HepG2 (cell line): Measurements from ENCODE around the gene ZWILCH. TPM values are rescaled to one million over a fixed set of nuclear protein-coding genes. Genes with fewer than 3 reads are reported as not detected.
A peak's percentile ranks its signal among the peaks of the same experiment; 100 is the strongest.

Source experiments
- ATAC-seq: fragments of 200-7000 bp; cut with Tn5 transposase; 3 replicates; pipeline ENCODE4 v1.9.1; 2020; ENCODE audit warnings: mild to moderate bottlenecking, moderate library complexity
- BruUV-seq: library from RNA; stranded (reverse); fragments of 400-500 nt; replicated peaks from 2 replicates; lab custom pipeline; 2021; lab: Mats Ljungman, UMichigan
- CTCF ChIA-PET: fragments of 300-600 bp; formaldehyde crosslinking; extraction: SDS; loops from one replicate; lab custom pipeline; 2021; ENCODE audit warnings: low total read pairs, inconsistent platforms, low intra/inter-chr PET ratio; lab: Yijun Ruan, JAX
- POLR2A ChIA-PET: fragments of 350-600 bp; sonication (Branson Sonifier 250); formaldehyde crosslinking; loops from one replicate; lab custom pipeline; 2020; ENCODE audit warnings: antibody characterized with exemption, inconsistent platforms; lab: Yijun Ruan, JAX
- DNase-seq: peaks from one replicate; pipeline ENCODE4 v3.0.0-alpha.2; 2015; ENCODE audit warnings: low spot score
- FAIRE-seq: peaks from 3 replicates; lab custom pipeline; 2011; peaks lifted over from hg19 to GRCh38; lab: Jason Lieb, UNC
- H2AFZ ChIP-seq: one replicate; pipeline ENCODE4 v1.6.1; 2011; ENCODE audit warnings: low read length, inconsistent platforms
- H3K27ac ChIP-seq: fragments of 300-600 bp; 3 replicates; pipeline ENCODE4 v1.8.0; 2011; ENCODE audit warnings: mixed run types, mild to moderate bottlenecking, mixed read lengths, low read length, inconsistent platforms; ENCODE audit not compliant: insufficient read depth; ENCODE audit errors: extremely low read length
- H3K27me3 ChIP-seq, 2 experiments: fragments of 200-600 bp in 1 of 2; 2 replicates in 1 of 2; 3 replicates in 1 of 2; pipeline versions ENCODE4 v1.6.0 to v1.8.0; 2011; ENCODE audit warnings: low read length in 2 of 2, mild to moderate bottlenecking in 2 of 2, moderate library complexity in 2 of 2, inconsistent platforms in 1 of 2; ENCODE audit not compliant: insufficient read depth in 2 of 2, control insufficient read depth in 1 of 2
- H3K36me3 ChIP-seq, 2 experiments: fragments of 200-600 bp in 1 of 2; replicated peaks in 1 of 2; 2 replicates in 1 of 2; 3 replicates in 1 of 2; pipeline versions ENCODE4 v1.5.1 to v1.8.0; 2011; ENCODE audit warnings: low read length in 2 of 2, inconsistent platforms in 1 of 2; ENCODE audit not compliant: insufficient read depth in 2 of 2, control insufficient read depth in 1 of 2
- H3K4me1 ChIP-seq: 2 replicates; pipeline ENCODE4 v1.5.1; 2012; ENCODE audit warnings: low read length, inconsistent platforms; ENCODE audit not compliant: insufficient read depth
- H3K4me2 ChIP-seq: 2 replicates; pipeline ENCODE4 v1.6.0; 2011; ENCODE audit warnings: low read depth, low read length, inconsistent platforms
- H3K4me3 ChIP-seq, 3 experiments: fragments of 200-600 bp in 1 of 3; sonication (generic), shearing (Covaris generic) in 1 of 3; replicated peaks in 1 of 3; 2 replicates each; pipeline ENCODE4 v1.5.1; 2011 to 2016; ENCODE audit warnings: low read length in 3 of 3, inconsistent platforms in 2 of 3, low read depth in 2 of 3, mild to moderate bottlenecking in 2 of 3, control low read depth in 1 of 3, mixed read lengths in 1 of 3; ENCODE audit not compliant: insufficient read depth in 1 of 3
- H3K79me2 ChIP-seq: one replicate; pipeline ENCODE4 v1.6.1; 2011; ENCODE audit warnings: low read length, inconsistent platforms; ENCODE audit not compliant: insufficient read depth
- H3K9ac ChIP-seq: 2 replicates; pipeline ENCODE4 v1.6.0; 2011; ENCODE audit warnings: mild to moderate bottlenecking, low read depth, low read length, inconsistent platforms; ENCODE audit not compliant: insufficient read depth
- H3K9me3 ChIP-seq: 2 replicates; pipeline ENCODE4 v1.5.1; 2012; ENCODE audit warnings: mild to moderate bottlenecking, low read length
- H4K20me1 ChIP-seq: 2 replicates; pipeline ENCODE4 v1.6.0; 2011; ENCODE audit warnings: inconsistent platforms, mild to moderate bottlenecking, low read length, moderate library complexity; ENCODE audit not compliant: insufficient read depth
- AHR ChIP-seq: IDR thresholded peaks from 2 replicates; pipeline ENCODE4 v1.6.1; 2018; ENCODE audit warnings: missing genetic modification reagents, missing compliant biosample characterization
- FOSL2 ChIP-seq: sonication (generic); formaldehyde crosslinking; IDR thresholded peaks from 2 replicates; pipeline ENCODE4 v1.4.0; 2020; ENCODE audit warnings: missing genetic modification reagents
- HMGXB4 ChIP-seq, 2 experiments: sonication (generic) in 1 of 2; formaldehyde crosslinking in 1 of 2; IDR thresholded peaks; 2 replicates each; pipeline versions ENCODE4 v1.4.0 to v1.6.1; 2018 to 2020; ENCODE audit warnings: missing genetic modification reagents in 2 of 2, borderline replicate concordance in 1 of 2, low read depth in 1 of 2, mild to moderate bottlenecking in 1 of 2, missing biosample characterization in 1 of 2
- KDM2A ChIP-seq: sonication (generic); formaldehyde crosslinking; IDR thresholded peaks from 2 replicates; pipeline ENCODE4 v1.4.0; 2020; ENCODE audit warnings: low read depth, missing genetic modification reagents, borderline replicate concordance
- MAFK ChIP-seq, 2 experiments: IDR thresholded peaks in 1 of 2; conservative IDR thresholded peaks in 1 of 2; 2 replicates each; pipeline ENCODE4 v1.6.1; 2011; ENCODE audit warnings: improper control_type of control experiment in 2 of 2, low read length in 2 of 2
- MBNL3 ChIP-seq: fragments of 250-450 bp; sonication (Bioruptor Pico); conservative IDR thresholded peaks from 2 replicates; pipeline ENCODE4 v1.8.0; 2022; ENCODE audit warnings: mild to moderate bottlenecking, inconsistent platforms
- PATZ1 ChIP-seq: sonication (generic); formaldehyde crosslinking; IDR thresholded peaks from 2 replicates; pipeline ENCODE4 v1.4.0; 2020; ENCODE audit warnings: missing genetic modification reagents
- PHF21A ChIP-seq: sonication (generic); formaldehyde crosslinking; IDR thresholded peaks from 2 replicates; pipeline ENCODE4 v1.5.0; 2020; ENCODE audit warnings: mild to moderate bottlenecking, missing genetic modification reagents
- PHF8 ChIP-seq: sonication (generic); formaldehyde crosslinking; IDR thresholded peaks from 2 replicates; pipeline ENCODE4 v1.5.0; 2020; ENCODE audit warnings: missing genetic modification reagents
- SAP130 ChIP-seq: IDR thresholded peaks from 2 replicates; pipeline ENCODE4 v1.6.1; 2016; ENCODE audit warnings: low read depth
- ZBTB14 ChIP-seq: sonication (generic); formaldehyde crosslinking; IDR thresholded peaks from 2 replicates; pipeline ENCODE4 v1.4.0; 2020; ENCODE audit warnings: missing genetic modification reagents
- ZNF12 ChIP-seq: sonication (generic); formaldehyde crosslinking; IDR thresholded peaks from 2 replicates; pipeline ENCODE4 v1.5.0; 2020; ENCODE audit warnings: missing genetic modification reagents
- ZNF687 ChIP-seq: sonication (generic); formaldehyde crosslinking; IDR thresholded peaks from 2 replicates; pipeline ENCODE4 v1.5.1; 2020; ENCODE audit warnings: mild to moderate bottlenecking, missing genetic modification reagents, moderate library complexity
- ZNF703 ChIP-seq: sonication (generic); formaldehyde crosslinking; IDR thresholded peaks from 2 replicates; pipeline ENCODE4 v1.5.1; 2020; ENCODE audit warnings: missing genetic modification reagents, mild to moderate bottlenecking, moderate library complexity, borderline replicate concordance
- ZNF780A ChIP-seq: sonication (generic); formaldehyde crosslinking; IDR thresholded peaks from 2 replicates; pipeline ENCODE4 v1.8.0; 2022; ENCODE audit warnings: mild to moderate bottlenecking, missing genetic modification reagents, moderate library complexity
- WGBS: methylation state at CpG from one replicate; pipeline ENCODE4 v1.1.6; 2017; ENCODE audit warnings: low lambda C conversion rate; 5-methylcytosine and 5-hydroxymethylcytosine counted together
- in situ Hi-C: cut with HindIII; loops from 2 replicates; pipeline ENCODE4 v1.10.0; 2017; ENCODE audit warnings: low pct_unique_long_range_greater_than_20kb; ENCODE audit not compliant: extremely low pct_ligation_motif_present
- intact Hi-C: fragments of 100-400 bp; cut with micrococcal nuclease; formaldehyde crosslinking; loops from one replicate; pipeline ENCODE4 v1.10.0; 2022; ENCODE audit not compliant: unreplicated experiment
- polyA plus RNA-seq, 8 experiments: library from polyadenylated mRNA; depleted of rRNA in 3 of 8; stranded (reverse) in 7 of 8; unstranded in 1 of 8; fragments of >200 nt; fragmentation: Illumina TruSeq in 4 of 8; extraction: Trizol in 4 of 8; gene quantifications; 2 replicates each; pipeline versions ENCODE4 v1.2.1 to v1.2.3, GENCODE V29; 2011 to 2016; ENCODE audit warnings: low read depth in 4 of 8, missing spikeins in 1 of 8, mixed read lengths in 1 of 8; ENCODE audit not compliant: insufficient read depth in 1 of 8
- total RNA-seq, 5 experiments: library from RNA; depleted of rRNA; stranded (reverse); fragments of >200 nt; fragmentation: Illumina TruSeq; extraction: Trizol; gene quantifications; 2 replicates each; pipeline ENCODE4 v1.2.3, GENCODE V29; 2016; ENCODE audit warnings: low read depth in 1 of 5

ZWILCH gene
- total and polyA plus RNA-seq, 2 of the 13 experiments (the other 11 are each of a cell fraction or from before 2014, with no cell fraction given): 9.5 to 27.8 TPM

- DNase-seq: peak; percentile 58
- Histone ChIP-seq H2AFZ (no peak within 1 kb of the TSS), H3K9me3 (no peaks in the 10 kb centered on the region), H4K20me1 (no peaks in the 10 kb centered on the region), H3K4me3 (peak within 1 kb of the TSS; percentile 24 to 71 (median 51); a peak in 5 of 6 replicates), H3K36me3 (no peaks in the 10 kb centered on the region), H3K4me1 (peaks cover 31% of the 10 kb centered on the region), H3K27ac (no peak within 1 kb of the TSS), H3K9ac (peak within 1 kb of the TSS; percentile 41), H3K79me2 (no peaks in the 10 kb centered on the region), H3K4me2 (peak within 1 kb of the TSS; percentile 99), H3K27me3 (no peaks in the 10 kb centered on the region)
- no TSS peak for BruUV-seq
- 0% methylated on average over 3 of the region's 14 CpGs for WGBS
- ChIA-PET CTCF (no interaction called here), POLR2A (interaction anchor here (0.6 to 1.4 kb wide), 3 partner anchors 13 to 61 kb away, joined by 4 to 6 read pairs (median 6); partner anchors contain the start of genes RPL4 and ZWILCH)
- ATAC-seq: peak; percentile 68
- no peak for FAIRE-seq
- intact Hi-C loops: loop anchor here (5.0 kb wide), 1 partner anchor 58 kb away; the partner anchor contains the start of gene ZWILCH
- in situ Hi-C loops: no loop called here
- TF ChIP-seq ZNF12 (CRISPR knock-in tag) (no peak), PATZ1 (CRISPR knock-in tag) (peak; percentile 68), MBNL3 (CRISPR knock-in tag) (no peak), ZNF703 (CRISPR knock-in tag) (no peak), ZNF687 (CRISPR knock-in tag) (peak; percentile 46; the same call in 1 of the 2 replicates), SAP130 (CRISPR knock-in tag) (0 out of 2 replicates have a peak, but pooled peaks have one; percentile 20), PHF8 (CRISPR knock-in tag) (peak; percentile 24; the same call in 1 of the 2 replicates), ZNF780A (CRISPR knock-in tag) (no peak), FOSL2 (CRISPR knock-in tag) (0 out of 2 replicates have a peak, but pooled peaks have one; percentile 32), HMGXB4 (CRISPR knock-in tag; IDR thresholded peaks at IDR 0.05; ENCODE audit: borderline replicate concordance in 1 of 2, low read depth in 1 of 2) (no peak), MAFK (conservative IDR thresholded peaks at IDR 0.05 in 1 of 2, IDR thresholded peaks at IDR 0.05 in 1 of 2; ENCODE audit: low read length in 2 of 2) (0 out of 4 replicates have a peak, but pooled peaks of 1 of the 2 experiments have one; percentile 14), AHR (CRISPR knock-in tag) (no peak), ZBTB14 (no peak), PHF21A (CRISPR knock-in tag) (no peak), KDM2A (0 out of 2 replicates have a peak, but pooled peaks have one; percentile 5)
These were observed 60.6 kb downstream of the ZWILCH start, which contains the start of gene LCTL for GRCh38 chr15:66565741-66566144. TSS of gene LCTL (minus strand) at chr15:66565998. CDS start at chr15:66565365, 633 bp downstream.
